Stimulated activated CD8-positive, alpha-beta memory T cell treated with anti-CD3 and anti-CD28 coated beads, Interleukin-2, amount 100 ng/mL, for 48 hours (primary cell): ENCODE data around the gene LKAAEAR1.
"Not testable (repeated sequence)": the region's sequence is repeated elsewhere in the genome, so short reads cannot be mapped to it uniquely, and the experiment has no call there.

Experiments used
- DNase-seq, 2 donors: peaks; one replicate each; pipeline ENCODE4 v3.0.0-alpha.2; 2020; ENCODE audit warnings: low read depth in 2 of 2

LKAAEAR1 gene

DNA sequence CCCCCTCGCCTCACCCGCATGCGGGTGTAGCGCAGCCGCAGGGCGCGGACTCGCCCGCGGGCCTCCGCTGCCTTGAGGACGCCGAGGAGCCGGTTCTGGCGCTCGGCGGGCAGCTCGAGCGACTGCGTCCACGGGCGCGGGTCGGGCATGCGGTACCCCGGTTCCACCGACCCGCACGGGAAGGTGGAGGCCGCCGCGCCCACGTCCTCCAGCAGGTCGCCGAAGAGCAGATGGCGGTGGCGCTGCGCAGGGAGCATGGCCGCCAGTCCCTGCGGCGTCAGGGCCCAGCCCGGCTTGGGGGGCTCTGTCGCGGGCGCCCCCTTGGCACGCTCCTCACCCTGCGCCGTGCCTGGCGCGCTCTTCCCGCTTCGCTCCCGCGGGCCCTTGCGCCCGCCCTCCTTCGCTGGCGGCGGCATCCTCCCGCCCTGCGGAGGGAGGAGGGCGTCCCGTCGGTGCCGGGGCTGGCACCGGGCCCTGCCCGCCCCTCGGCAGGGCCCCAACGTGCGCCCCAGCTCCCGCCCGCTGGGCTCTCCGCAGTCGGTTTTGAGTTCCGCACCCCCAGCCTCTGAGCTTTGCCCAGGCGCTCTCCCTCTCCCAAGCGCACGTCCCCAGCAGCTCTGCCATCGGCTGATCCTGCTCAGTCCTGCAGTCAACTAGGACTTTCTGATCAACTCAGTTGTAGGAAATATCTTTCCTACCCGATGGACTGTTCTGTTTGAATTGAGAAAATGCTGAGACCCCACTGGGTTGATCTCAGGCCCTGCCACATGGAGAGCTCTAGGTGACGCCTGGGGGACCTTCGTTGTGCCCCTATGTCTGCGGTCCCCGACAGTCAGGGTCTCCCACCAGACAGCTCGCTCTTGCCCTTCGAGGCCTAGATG lies at the start of gene LKAAEAR1:
TSS of gene LKAAEAR1 (minus strand) at position 595 of the 881 bp plus-strand sequence. CDS start at position 416, 179 bp downstream.
- no peak for DNase-seq

GRCh38 chr20:64131406-64131805 lies 47.2 kb upstream of the LKAAEAR1 start:
- DNase-seq = no peak

- DNase-seq = no peak
These were observed 46.7 kb upstream of the LKAAEAR1 start for GRCh38 chr20:64130876-64131275.

DNA sequence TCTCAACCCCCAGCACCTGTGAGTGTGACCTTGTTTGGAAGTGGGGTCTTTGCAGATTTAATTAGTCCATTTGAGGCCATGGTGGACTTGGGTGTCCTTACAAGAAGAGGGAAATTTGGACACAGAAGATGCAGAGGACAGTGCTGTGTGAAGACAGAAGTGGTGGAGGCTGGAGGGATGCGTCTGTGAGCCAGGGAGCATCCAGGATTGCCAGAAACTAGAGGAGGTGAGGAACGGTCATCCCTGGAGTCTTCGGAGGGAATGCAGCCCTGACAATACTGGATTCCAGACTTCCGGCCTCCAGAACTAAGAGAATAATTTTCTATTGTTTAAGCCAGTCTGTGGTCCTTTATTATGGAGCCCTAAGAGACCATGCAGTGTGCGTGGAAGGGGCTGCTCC lies 46.1 kb upstream of the LKAAEAR1 start:
- no peak for DNase-seq

GRCh38 chr20:64129146-64129782 lies 45.1 kb upstream of the LKAAEAR1 start:
- DNase-seq = no peak

DNA sequence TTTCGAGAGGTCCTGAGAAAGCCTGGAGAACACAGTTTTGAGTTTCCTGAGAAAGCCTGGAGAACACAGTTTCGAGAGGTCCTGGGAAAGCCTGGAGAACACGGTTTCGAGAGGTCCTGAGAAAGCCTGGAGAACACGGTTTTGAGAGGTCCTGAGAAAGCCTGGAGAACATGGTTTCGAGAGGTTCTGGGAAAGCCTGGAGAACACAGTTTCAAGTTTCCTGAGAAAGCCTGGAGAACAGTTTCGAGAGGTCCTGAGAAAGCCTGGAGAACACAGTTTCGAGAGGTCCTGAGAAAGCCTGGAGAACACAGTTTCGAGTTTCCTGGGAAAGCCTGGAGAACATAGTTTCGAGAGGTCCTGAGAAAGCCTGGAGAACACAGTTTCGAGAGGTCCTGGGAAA lies 39.3 kb upstream of the LKAAEAR1 start:
- not testable (repeated sequence) for DNase-seq

- not testable (repeated sequence) for DNase-seq
These were observed 38.7 kb upstream of the LKAAEAR1 start for GRCh38 chr20:64122927-64123326.

GRCh38 chr20:64121586-64121985 lies 37.4 kb upstream of the LKAAEAR1 start:
- no peak for DNase-seq

DNA sequence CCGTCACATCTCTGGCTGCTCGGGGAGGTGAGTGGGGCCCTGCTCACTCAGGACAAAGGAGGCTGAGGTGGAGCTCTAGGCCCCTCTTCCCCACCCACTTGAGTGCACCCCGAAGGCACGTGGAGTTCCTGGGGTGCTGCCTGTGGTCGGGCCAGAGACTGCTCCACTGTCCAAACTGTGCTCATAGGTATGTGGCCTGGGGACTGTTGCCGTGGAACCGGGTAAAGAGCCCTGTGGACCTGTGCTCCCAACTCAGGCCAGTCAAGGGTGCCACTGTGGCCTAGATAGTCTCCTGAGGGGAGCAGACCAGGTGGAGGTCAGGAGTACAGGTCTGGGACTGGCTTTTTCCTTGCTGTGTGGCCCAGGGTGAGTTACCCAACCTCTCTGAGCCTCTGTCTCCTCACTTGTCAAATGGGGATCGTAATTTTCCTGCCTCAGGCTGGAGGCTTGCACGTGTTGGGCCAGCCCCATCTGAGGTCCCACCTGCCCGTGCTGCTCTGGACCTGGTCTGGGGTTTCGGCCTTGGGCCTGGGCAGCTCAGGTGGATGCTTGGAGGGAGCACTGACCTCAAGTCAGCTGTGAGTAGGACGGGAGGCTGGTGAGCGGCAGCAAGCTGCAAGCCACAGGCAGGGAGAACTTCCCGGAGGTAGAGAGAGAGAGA lies 35.6 kb upstream of the LKAAEAR1 start:
- no peak for DNase-seq

DNA sequence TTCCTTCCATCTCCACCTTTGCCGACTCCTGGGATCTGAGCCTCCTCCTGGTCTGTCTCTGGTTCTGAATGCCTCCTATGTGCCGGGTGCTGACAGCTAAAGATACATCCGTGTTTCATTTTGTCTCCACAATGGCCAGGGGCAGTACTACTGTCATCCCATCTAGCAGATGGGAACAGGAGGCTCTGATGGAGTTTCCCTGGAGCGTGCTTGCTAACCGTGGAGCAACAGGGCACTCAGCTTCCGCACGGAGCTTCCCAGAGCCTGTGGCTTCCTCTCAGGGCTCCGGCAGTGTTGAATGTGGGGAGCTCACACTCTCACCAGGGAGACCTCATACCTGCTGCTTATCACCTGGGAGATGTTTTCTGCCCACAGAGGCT lies 35.1 kb upstream of the LKAAEAR1 start:
- no peak for DNase-seq

DNA sequence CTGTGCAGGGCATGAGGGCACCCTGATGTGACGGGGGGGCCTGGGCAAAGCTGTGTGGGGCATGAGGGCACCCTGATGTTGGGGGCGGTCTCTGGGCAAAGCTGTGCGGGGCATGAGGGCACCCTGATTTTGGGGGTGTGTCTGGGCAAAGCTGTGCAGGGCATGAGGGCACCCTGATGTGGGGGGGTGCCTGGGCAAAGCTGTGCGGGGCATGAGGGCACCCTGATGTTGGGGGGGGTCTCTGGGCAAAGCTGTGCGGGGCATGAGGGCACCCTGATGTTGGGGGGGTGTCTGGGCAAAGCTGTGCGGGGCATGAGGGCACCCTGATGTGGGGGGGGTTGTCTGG lies 33.2 kb upstream of the LKAAEAR1 start:
- not testable (repeated sequence) for DNase-seq

GRCh38 chr20:64116541-64117431 lies 32.6 kb upstream of the LKAAEAR1 start:
- DNase-seq = no peak

GRCh38 chr20:64116016-64116415 lies 31.8 kb upstream of the LKAAEAR1 start:
- no peak for DNase-seq

GRCh38 chr20:64115171-64115911 lies 31.1 kb upstream of the LKAAEAR1 start:
- no peak for DNase-seq

DNA sequence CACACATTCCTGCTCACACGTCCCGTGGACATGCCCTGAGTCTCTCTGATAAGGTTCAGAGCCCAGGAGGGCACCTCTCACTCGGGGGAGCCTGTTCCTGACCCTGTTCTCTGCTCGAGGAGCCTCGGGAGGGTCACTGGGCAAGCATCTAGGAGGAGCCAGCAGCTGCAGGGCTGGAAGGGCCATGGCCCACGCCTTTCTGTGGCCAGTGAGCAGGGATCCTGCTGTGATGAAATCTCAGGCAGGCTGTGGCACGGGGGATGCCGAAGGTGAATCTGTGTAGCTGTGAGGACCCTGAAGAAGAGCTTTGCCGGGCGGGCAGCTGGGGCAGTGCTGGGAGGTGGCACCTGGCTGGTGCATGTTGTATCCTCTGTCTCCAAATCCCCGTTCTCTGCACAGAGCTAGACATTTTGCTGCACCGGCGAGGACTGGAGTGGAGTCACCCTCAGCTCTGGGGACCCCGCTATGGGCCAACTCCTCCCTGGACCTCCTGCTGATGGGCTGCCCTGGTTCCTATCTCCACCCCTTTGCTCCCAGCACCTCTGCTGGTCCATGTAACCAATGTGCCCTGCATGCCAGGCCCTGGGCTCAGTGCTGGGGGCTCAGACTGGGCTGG lies 30.3 kb upstream of the LKAAEAR1 start:
- DNase-seq = no peak

- DNase-seq = no peak
These were observed 29.7 kb upstream of the LKAAEAR1 start for GRCh38 chr20:64113796-64114355.

DNA sequence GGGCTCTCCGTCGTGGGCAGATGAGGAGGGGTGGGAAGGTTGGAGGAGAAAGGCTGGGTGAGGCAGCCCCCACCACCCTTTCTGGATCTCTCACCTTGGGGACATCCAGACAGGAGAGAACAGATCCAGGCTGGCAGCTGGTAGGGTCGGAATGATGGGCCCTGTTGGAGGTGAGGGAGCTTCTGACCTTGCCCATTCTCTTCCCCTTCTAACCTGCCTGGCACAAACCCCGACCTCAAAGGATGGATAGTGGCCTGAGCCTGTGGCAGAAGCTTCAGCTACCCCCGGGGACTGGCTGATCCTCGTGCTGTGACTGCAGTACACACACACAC lies 29.2 kb upstream of the LKAAEAR1 start:
- no peak for DNase-seq

- no peak for DNase-seq
These were observed 28.7 kb upstream of the LKAAEAR1 start for GRCh38 chr20:64112691-64113443.

GRCh38 chr20:64111841-64112641 lies 27.8 kb upstream of the LKAAEAR1 start:
- DNase-seq = no peak
